Measurements from ENCODE around the gene HMGN1. TPM values are rescaled to one million over a fixed set of nuclear protein-coding genes. Genes with fewer than 3 reads are reported as not detected.
A peak's percentile ranks its signal among the peaks of the same experiment; 100 is the strongest.

Gene HMGN1
- total and polyA plus RNA-seq, 4 donors = 34.6 to 92.3 (median 55.0) TPM

- TF ChIP-seq, protein P1, sequence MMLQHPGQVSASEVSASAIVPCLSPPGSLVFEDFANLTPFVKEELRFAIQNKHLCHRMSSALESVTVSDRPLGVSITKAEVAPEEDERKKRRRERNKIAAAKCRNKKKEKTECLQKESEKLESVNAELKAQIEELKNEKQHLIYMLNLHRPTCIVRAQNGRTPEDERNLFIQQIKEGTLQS (IDR thresholded peaks at IDR 0.05) = no peak
- TF ChIP-seq FOXA1 (IDR thresholded peaks at IDR 0.05) (no peak), JUND (IDR thresholded peaks at IDR 0.05) (no peak)
- TF ChIP-seq, protein P2, sequence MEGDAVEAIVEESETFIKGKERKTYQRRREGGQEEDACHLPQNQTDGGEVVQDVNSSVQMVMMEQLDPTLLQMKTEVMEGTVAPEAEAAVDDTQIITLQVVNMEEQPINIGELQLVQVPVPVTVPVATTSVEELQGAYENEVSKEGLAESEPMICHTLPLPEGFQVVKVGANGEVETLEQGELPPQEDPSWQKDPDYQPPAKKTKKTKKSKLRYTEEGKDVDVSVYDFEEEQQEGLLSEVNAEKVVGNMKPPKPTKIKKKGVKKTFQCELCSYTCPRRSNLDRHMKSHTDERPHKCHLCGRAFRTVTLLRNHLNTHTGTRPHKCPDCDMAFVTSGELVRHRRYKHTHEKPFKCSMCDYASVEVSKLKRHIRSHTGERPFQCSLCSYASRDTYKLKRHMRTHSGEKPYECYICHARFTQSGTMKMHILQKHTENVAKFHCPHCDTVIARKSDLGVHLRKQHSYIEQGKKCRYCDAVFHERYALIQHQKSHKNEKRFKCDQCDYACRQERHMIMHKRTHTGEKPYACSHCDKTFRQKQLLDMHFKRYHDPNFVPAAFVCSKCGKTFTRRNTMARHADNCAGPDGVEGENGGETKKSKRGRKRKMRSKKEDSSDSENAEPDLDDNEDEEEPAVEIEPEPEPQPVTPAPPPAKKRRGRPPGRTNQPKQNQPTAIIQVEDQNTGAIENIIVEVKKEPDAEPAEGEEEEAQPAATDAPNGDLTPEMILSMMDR (IDR thresholded peaks at IDR 0.05; ENCODE audit: low read depth, low read length, missing input control) = no peak
- Histone ChIP-seq H3K4me3 (ENCODE audit: low read depth in 1 of 3, low read length in 3 of 3) (no peak overlapping the region), H3K9me3 (ENCODE audit: control insufficient read depth in 4 of 4, low read length in 3 of 4) (no peaks in the 10 kb centered on the region), H3K36me3 (ENCODE audit: control insufficient read depth in 4 of 4, insufficient read depth in 3 of 4, low read depth in 1 of 4, low read length in 3 of 4) (peaks cover 5 to 28% (median 23%) of the 10 kb centered on the region in 4 donors), H3K27ac (ENCODE audit: low read depth in 1 of 2, low read length in 2 of 2) (no peak overlapping the region), H3K4me1 (ENCODE audit: control insufficient read depth in 4 of 4, insufficient read depth in 4 of 4, low read length in 3 of 4) (peaks cover 4 to 24% (median 13%) of the 10 kb centered on the region in 4 donors), H3K9ac (ENCODE audit: low read depth in 1 of 2, low read length in 2 of 2) (no peak overlapping the region), H3K27me3 (ENCODE audit: control insufficient read depth in 4 of 4, insufficient read depth in 4 of 4, low read length in 3 of 4) (no peaks in the 10 kb centered on the region)
- no peak for DNase-seq (ENCODE audit: low spot score)
- WGBS = 88% methylated on average over 16 of the region's 16 CpGs
These were observed 41.4 kb upstream of the HMGN1 start for GRCh38 chr21:39390212-39390765.

DNA sequence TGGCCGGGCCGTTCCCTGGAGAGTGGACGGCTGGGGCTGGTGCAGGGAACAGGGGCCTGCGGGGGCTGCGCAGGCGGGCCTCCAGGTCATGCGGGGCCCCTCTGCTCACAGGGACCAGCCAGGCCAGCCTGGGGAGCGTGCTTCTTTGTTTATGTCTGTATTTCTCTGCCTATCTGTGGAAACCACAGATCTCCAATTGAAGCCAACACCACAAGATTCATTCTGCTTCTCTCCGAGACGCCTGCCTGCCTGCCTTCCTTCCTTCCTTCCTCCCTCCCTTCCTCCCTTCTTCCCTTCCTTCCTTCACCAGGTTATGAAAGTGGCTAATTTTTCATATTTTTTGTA is 39.9 kb upstream of the HMGN1 start:
- no peak for TF ChIP-seq ZBTB33 (IDR thresholded peaks at IDR 0.05)
- TF ChIP-seq, protein P2 (IDR thresholded peaks at IDR 0.05; ENCODE audit: low read depth, low read length, missing input control) = no peak
- TF ChIP-seq, protein P1 (IDR thresholded peaks at IDR 0.05) = no peak
- TF ChIP-seq YY1 (IDR thresholded peaks at IDR 0.05) = no peak
- TF ChIP-seq, protein P3, sequence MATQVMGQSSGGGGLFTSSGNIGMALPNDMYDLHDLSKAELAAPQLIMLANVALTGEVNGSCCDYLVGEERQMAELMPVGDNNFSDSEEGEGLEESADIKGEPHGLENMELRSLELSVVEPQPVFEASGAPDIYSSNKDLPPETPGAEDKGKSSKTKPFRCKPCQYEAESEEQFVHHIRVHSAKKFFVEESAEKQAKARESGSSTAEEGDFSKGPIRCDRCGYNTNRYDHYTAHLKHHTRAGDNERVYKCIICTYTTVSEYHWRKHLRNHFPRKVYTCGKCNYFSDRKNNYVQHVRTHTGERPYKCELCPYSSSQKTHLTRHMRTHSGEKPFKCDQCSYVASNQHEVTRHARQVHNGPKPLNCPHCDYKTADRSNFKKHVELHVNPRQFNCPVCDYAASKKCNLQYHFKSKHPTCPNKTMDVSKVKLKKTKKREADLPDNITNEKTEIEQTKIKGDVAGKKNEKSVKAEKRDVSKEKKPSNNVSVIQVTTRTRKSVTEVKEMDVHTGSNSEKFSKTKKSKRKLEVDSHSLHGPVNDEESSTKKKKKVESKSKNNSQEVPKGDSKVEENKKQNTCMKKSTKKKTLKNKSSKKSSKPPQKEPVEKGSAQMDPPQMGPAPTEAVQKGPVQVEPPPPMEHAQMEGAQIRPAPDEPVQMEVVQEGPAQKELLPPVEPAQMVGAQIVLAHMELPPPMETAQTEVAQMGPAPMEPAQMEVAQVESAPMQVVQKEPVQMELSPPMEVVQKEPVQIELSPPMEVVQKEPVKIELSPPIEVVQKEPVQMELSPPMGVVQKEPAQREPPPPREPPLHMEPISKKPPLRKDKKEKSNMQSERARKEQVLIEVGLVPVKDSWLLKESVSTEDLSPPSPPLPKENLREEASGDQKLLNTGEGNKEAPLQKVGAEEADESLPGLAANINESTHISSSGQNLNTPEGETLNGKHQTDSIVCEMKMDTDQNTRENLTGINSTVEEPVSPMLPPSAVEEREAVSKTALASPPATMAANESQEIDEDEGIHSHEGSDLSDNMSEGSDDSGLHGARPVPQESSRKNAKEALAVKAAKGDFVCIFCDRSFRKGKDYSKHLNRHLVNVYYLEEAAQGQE (IDR thresholded peaks at IDR 0.05) = no peak
- no peak for TF ChIP-seq EGR1 (IDR thresholded peaks at IDR 0.05; ENCODE audit: low read depth in 2 of 2)
- TF ChIP-seq FOXA2 (IDR thresholded peaks at IDR 0.05) = no peak
- TF ChIP-seq FOXA1 (IDR thresholded peaks at IDR 0.05) = no peak
- Histone ChIP-seq H3K9ac (ENCODE audit: low read depth in 1 of 2, low read length in 2 of 2) (no peak overlapping the region), H3K4me1 (ENCODE audit: control insufficient read depth in 4 of 4, insufficient read depth in 4 of 4, low read length in 3 of 4) (peaks cover 4 to 24% (median 13%) of the 10 kb centered on the region in 4 donors), H3K36me3 (ENCODE audit: control insufficient read depth in 4 of 4, insufficient read depth in 3 of 4, low read depth in 1 of 4, low read length in 3 of 4) (peaks cover 5 to 22% (median 17%) of the 10 kb centered on the region in 4 donors), H3K4me3 (ENCODE audit: low read depth in 1 of 3, low read length in 3 of 3) (peak overlapping the region in 1 of 3 donors; percentile 74), H3K27me3 (ENCODE audit: control insufficient read depth in 4 of 4, insufficient read depth in 4 of 4, low read length in 3 of 4) (no peaks in the 10 kb centered on the region), H3K9me3 (ENCODE audit: control insufficient read depth in 4 of 4, low read length in 3 of 4) (no peaks in the 10 kb centered on the region), H3K27ac (ENCODE audit: low read depth in 1 of 2, low read length in 2 of 2) (no peak overlapping the region)
- WGBS = 5% methylated on average over 10 of the region's 10 CpGs
- no peak for DNase-seq (ENCODE audit: low spot score)

Data from liver (tissue), 9 donors.